PC-9 (cell line): ENCODE measurements around the gene LGALS8.

Experiments used
- EZH2 ChIP-seq: fragments of 200-600 bp; sonication (generic); IDR thresholded peaks from 2 replicates; pipeline ENCODE4 v1.8.0; 2017; ENCODE audit warnings: antibody characterized with exemption, low read depth
- TF ChIP-seq, protein P1 (sequence below): fragments of 200-600 bp; sonication (generic); conservative IDR thresholded peaks from 2 replicates; pipeline ENCODE4 v1.6.1; 2017; ENCODE audit warnings: mixed run types, antibody characterized with exemption, mild to moderate bottlenecking, moderate library complexity

DNA sequence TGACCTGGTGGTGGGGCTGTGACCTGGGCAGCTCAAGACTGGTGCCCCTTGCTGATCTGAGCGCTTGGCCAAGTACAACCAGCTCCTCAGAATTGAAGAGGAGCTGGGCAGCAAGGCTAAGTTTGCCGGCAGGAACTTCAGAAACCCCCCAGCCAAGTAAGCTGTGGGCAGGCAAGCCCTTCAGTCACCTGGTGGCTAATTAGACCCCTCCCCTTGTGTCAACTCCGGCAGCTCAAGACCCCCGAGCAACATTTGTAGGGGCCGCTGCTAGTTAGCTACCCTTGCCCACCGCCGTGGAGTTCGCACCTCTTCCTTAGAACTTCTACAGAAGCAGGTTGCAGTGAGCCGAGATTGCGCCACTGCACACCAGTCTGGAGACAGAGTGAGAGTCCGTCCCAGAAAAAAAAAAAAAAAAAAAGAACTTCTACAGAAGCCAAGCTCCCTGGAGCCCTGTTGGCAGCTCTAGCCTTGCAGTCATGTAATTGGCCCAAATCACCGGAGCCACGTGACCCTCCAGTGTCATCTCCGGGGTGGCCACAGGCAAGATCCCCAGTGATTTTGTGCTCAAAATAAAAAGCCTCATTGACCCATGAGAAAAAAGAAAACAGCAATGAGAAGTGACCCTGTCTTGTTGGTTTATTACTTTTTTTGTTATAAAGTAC is 39.3 kb upstream of the LGALS8 start:
- TF ChIP-seq, protein P1, sequence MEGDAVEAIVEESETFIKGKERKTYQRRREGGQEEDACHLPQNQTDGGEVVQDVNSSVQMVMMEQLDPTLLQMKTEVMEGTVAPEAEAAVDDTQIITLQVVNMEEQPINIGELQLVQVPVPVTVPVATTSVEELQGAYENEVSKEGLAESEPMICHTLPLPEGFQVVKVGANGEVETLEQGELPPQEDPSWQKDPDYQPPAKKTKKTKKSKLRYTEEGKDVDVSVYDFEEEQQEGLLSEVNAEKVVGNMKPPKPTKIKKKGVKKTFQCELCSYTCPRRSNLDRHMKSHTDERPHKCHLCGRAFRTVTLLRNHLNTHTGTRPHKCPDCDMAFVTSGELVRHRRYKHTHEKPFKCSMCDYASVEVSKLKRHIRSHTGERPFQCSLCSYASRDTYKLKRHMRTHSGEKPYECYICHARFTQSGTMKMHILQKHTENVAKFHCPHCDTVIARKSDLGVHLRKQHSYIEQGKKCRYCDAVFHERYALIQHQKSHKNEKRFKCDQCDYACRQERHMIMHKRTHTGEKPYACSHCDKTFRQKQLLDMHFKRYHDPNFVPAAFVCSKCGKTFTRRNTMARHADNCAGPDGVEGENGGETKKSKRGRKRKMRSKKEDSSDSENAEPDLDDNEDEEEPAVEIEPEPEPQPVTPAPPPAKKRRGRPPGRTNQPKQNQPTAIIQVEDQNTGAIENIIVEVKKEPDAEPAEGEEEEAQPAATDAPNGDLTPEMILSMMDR: no peak
- TF ChIP-seq EZH2: no peak
